ENCODE measurements around the gene ZYX.

ZYX gene

GRCh38 chr7:143381427-143382125 lies 431 bp downstream of the ZYX start:
- TF ChIP-seq CTCF (IDR thresholded peaks at IDR 0.05), result no peak
- no peaks in the 10 kb centered on the region for H3K9me3 Mint-ChIP-seq
- H3K27ac Mint-ChIP-seq, result no peak overlapping the region
- peak; percentile 43 for DNase-seq
- H3K4me1 Mint-ChIP-seq, result peaks cover 30% of the 10 kb centered on the region
- H3K4me3 Mint-ChIP-seq, result peak overlapping the region; percentile 78
- no peaks in the 10 kb centered on the region for H3K27me3 Mint-ChIP-seq (ENCODE audit: low read depth, poor library complexity)
- H3K36me3 Mint-ChIP-seq (ENCODE audit: low read depth), result no peaks in the 10 kb centered on the region

- Mint-ChIP-seq H3K36me3 (ENCODE audit: low read depth) (no peaks in the 10 kb centered on the region), H3K27me3 (ENCODE audit: low read depth, poor library complexity) (no peaks in the 10 kb centered on the region), H3K27ac (no peak overlapping the region), H3K4me3 (peak overlapping the region; percentile 78), H3K9me3 (no peaks in the 10 kb centered on the region), H3K4me1 (peaks cover 23% of the 10 kb centered on the region)
- TF ChIP-seq CTCF (IDR thresholded peaks at IDR 0.05), result no peak
- DNase-seq, result no peak
Measured at GRCh38 chr7:143382126-143382790, 1.1 kb downstream of the ZYX start.

DNA sequence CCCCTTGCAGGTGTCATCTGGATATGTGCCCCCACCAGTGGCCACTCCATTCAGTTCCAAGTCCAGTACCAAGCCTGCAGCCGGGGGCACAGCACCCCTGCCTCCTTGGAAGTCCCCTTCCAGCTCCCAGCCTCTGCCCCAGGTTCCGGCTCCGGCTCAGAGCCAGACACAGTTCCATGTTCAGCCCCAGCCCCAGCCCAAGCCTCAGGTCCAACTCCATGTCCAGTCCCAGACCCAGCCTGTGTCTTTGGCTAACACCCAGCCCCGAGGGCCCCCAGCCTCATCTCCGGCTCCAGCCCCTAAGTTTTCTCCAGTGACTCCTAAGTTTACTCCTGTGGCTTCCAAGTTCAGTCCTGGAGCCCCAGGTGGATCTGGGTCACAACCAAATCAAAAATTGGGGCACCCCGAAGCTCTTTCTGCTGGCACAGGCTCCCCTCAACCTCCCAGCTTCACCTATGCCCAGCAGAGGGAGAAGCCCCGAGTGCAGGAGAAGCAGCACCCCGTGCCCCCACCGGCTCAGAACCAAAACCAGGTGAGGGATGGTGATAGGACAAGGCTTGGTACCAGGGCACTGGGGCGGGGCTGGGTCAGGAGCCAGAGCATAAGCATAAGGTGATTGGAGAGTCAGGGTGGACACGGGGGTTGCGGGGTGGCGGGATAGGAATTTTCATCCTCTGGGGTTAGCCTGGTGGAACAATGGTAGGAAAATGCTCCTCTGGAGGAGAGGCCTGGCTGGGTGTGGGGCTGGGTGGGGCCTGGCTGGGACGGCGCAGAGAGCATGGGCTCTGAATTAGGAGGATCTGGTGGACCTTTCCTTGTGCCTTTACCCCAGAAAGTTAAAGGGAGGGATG lies 1.9 kb downstream of the ZYX start:
- no peak overlapping the region for H3K27ac Mint-ChIP-seq
- H3K27me3 Mint-ChIP-seq (ENCODE audit: low read depth, poor library complexity), result no peaks in the 10 kb centered on the region
- no peaks in the 10 kb centered on the region for H3K36me3 Mint-ChIP-seq (ENCODE audit: low read depth)
- peaks cover 21% of the 10 kb centered on the region for H3K4me1 Mint-ChIP-seq
- no peak for TF ChIP-seq CTCF (IDR thresholded peaks at IDR 0.05)
- no peak for DNase-seq
- H3K4me3 Mint-ChIP-seq, result peak overlapping the region; percentile 78
- no peaks in the 10 kb centered on the region for H3K9me3 Mint-ChIP-seq

- peak overlapping the region; percentile 78 for H3K4me3 Mint-ChIP-seq
- H3K27ac Mint-ChIP-seq, result no peak overlapping the region
- no peak for TF ChIP-seq CTCF (IDR thresholded peaks at IDR 0.05)
- no peaks in the 10 kb centered on the region for H3K36me3 Mint-ChIP-seq (ENCODE audit: low read depth)
- peaks cover 15% of the 10 kb centered on the region for H3K4me1 Mint-ChIP-seq
- DNase-seq, result no peak
- no peaks in the 10 kb centered on the region for H3K27me3 Mint-ChIP-seq (ENCODE audit: low read depth, poor library complexity)
- no peaks in the 10 kb centered on the region for H3K9me3 Mint-ChIP-seq
Measured at GRCh38 chr7:143383642-143383957, 2.5 kb downstream of the ZYX start.

GRCh38 chr7:143384148-143384547 lies 3.0 kb downstream of the ZYX start:
- Mint-ChIP-seq H3K9me3 (no peaks in the 10 kb centered on the region), H3K4me3 (no peak overlapping the region), H3K27ac (no peak overlapping the region), H3K4me1 (peaks cover 12% of the 10 kb centered on the region), H3K27me3 (ENCODE audit: low read depth, poor library complexity) (no peaks in the 10 kb centered on the region), H3K36me3 (ENCODE audit: low read depth) (peaks cover 2% of the 10 kb centered on the region)
- no peak for TF ChIP-seq CTCF (IDR thresholded peaks at IDR 0.05)
- no peak for DNase-seq

Measured in nephron progenitor cell (in vitro differentiated cells).